Epithelial cell of proximal tubule (primary cell): ENCODE results near the gene MAP7. TPM values are rescaled to one million over a fixed set of nuclear protein-coding genes. Genes with fewer than 3 reads are reported as not detected.

Experiments
- DNase-seq: peaks from one replicate; pipeline ENCODE4 v3.0.0-alpha.2; 2011; ENCODE audit warnings: low read depth
- H3K4me3 ChIP-seq: 2 replicates; pipeline ENCODE4 v1.5.1; 2011; ENCODE audit warnings: low read depth, mild to moderate bottlenecking, low read length
- total RNA-seq: library from RNA; depleted of rRNA; stranded (reverse); fragments of >200 nt; gene quantifications from 2 replicates; pipeline ENCODE4 v1.2.3, GENCODE V29; 2015
- TF ChIP-seq, protein P1 (sequence below): conservative IDR thresholded peaks from 2 replicates; pipeline ENCODE4 v1.5.1; 2012; ENCODE audit warnings: low read depth, mild to moderate bottlenecking, low read length

Gene MAP7
- total RNA-seq, 1 donor from 2014 or later, result 16.1 TPM

DNA sequence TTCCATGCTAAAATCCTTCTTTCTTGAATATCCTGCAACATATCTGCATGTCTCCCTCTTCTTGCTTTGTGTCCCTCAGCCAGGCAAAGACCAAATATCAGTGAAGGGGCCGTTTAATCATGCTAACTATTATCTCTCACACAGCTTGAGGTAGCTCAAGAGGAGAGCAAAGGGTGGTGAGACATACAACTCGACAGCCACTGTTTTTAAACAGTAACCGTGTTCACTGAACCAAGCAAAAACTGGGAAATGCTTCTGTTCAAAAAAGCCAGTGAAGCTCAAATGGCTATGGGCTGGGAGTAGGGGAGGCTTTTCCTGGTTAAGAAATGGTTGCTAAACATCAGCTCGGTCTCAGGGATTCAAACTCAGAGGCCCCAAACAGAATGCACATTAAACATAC, 83.4 kb downstream of the MAP7 start:
- TF ChIP-seq, protein P1, sequence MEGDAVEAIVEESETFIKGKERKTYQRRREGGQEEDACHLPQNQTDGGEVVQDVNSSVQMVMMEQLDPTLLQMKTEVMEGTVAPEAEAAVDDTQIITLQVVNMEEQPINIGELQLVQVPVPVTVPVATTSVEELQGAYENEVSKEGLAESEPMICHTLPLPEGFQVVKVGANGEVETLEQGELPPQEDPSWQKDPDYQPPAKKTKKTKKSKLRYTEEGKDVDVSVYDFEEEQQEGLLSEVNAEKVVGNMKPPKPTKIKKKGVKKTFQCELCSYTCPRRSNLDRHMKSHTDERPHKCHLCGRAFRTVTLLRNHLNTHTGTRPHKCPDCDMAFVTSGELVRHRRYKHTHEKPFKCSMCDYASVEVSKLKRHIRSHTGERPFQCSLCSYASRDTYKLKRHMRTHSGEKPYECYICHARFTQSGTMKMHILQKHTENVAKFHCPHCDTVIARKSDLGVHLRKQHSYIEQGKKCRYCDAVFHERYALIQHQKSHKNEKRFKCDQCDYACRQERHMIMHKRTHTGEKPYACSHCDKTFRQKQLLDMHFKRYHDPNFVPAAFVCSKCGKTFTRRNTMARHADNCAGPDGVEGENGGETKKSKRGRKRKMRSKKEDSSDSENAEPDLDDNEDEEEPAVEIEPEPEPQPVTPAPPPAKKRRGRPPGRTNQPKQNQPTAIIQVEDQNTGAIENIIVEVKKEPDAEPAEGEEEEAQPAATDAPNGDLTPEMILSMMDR, result no peak
- peak overlapping the region; percentile 41 for H3K4me3 ChIP-seq
- peak; percentile 63 for DNase-seq

DNA sequence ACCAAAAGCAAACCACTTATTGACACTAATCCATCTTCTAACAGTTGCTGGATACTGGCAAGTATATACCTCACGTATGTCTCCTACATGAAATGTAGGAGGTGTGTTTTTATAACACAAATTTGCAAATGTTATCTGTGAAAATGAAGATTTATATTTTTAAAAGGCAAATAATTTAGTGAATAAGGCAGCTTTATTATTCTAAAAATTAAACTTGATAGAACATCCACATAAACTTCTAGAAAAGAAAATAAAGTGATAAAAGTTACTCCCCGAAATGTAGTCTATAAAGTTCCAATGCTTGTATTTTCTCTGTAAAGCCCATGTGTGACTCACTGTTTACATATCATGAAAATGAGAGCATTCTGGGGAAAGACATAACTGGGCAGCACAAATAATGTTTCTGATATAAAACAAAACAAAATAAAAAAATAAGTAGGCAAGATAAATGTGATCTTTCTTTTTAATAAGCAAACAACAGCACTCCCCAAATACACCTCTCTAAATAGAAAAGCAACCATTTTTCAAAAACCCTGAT, 84.4 kb downstream of the MAP7 start:
- H3K4me3 ChIP-seq, result peak overlapping the region; percentile 41
- DNase-seq, result no peak

DNA sequence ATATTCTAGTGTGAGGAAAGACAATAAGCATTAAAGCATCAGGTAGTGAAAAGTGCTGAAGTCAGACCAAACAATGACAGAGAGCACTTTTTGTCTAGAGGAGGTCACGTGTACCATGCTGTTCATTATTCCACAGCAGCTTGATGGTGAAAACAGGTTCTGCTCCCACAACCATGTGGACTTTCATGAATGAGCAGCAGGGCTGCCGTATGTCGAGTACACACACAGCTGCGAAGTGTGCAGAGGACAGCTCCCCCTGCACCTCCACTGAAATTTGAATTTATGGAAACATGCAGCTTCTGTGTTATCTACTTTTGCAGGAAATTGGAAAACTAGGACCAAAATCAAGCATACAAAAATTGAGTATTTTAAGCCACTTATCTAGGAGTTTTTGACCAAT, 85.3 kb downstream of the MAP7 start:
- TF ChIP-seq, protein P1, result no peak
- H3K4me3 ChIP-seq, result peak overlapping the region; percentile 41

More for the DNA sequence above, 84.4 kb downstream of the MAP7 start:
- TF ChIP-seq, protein P1, result no peak

DNA sequence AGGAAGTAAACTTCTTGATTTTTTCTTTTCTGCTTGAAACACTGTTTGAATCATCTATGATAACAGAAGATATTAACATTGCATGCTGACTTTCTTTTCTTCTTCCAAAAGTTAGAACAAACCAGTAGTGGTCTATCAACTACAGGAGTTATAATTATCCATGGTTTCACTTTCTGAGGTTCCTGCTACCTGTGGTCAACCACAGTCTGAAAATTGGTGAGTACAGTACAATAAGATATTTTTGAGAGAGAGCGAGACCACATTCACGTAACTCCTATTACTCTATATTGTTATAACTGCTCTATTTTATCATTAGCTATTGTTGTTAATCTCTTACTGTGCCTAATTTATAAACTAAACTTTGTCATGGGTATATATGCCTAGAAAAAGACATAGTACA, 86.1 kb downstream of the MAP7 start:
- TF ChIP-seq, protein P1, result no peak
- no peak for DNase-seq
- peak overlapping the region; percentile 41 for H3K4me3 ChIP-seq

More for the DNA sequence above, 85.3 kb downstream of the MAP7 start:
- no peak for DNase-seq

DNA sequence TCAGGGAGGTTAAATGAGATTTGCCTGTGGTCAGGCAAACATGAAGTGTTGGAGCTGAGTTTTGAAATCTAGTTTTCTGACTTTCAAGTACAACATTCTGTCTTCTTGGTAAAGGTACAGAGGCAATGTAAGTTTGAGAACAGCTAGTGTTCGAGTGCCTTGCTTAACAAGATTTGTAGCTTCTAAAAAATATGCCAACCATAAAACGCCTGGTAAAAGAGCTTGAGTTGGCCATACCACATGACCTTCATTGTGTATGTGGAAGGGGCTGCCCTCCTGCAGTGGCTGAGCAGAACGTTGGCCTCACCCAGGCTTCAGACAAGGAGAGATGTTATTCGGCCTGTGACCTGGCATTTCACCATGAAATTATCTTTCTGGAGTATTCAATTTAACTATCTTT, 86.5 kb downstream of the MAP7 start:
- TF ChIP-seq, protein P1, result no peak
- H3K4me3 ChIP-seq, result no peak overlapping the region
- no peak for DNase-seq

DNA sequence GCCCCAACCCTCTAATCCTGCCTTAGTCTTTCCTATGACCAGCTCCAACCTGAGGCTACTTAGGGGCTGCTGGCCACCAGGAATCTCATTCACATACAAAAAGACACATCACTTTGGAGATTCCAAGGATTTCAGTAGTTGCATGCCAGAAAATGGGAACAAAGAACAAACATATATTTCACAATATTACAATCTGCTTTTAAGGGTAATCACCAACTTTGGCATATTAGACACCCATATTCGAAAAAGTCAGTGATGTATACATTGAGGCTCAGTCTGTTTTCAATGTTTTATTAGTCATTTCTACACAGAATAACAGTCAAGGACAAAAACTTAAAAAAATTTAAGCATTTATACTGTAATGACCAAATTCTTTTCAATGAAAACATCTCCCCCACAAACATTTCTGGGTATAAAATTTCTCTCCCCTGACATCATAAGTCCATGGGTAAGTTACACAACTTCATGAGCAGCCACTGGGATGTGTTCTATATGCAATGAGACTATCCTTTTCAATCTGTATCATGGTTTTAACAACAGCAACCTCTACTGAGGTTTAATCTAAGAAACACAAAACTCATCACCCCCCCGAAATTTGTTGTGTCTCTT, 103.5 kb downstream of the MAP7 start:
- TF ChIP-seq, protein P1, result no peak
- DNase-seq, result no peak
- no peak overlapping the region for H3K4me3 ChIP-seq

DNA sequence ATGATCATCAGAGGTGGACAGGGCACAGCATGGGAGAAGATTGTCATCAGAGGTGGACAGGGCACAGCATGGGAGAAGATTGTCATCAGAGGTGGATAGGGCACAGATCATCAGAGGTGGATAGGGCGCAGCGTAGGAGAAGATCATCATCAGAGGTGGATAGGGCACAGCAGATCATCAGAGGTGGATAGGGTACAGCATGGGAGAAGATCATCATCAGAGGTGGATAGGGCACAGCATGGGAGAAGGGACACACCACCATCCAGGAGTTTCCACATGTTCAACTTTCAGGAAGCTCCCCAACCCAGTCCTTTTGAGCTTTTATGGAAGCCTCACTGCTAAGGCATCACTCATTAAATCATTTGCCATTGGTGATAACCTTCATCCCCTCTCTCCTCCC, 104.1 kb downstream of the MAP7 start:
- TF ChIP-seq, protein P1, result no peak
- H3K4me3 ChIP-seq, result no peak overlapping the region
- DNase-seq, result no peak
